Inflammatory macrophage treated with lipopolysaccharide for 1 hour (primary cell): ENCODE results near the gene KDM5B.
"Not testable (repeated sequence)": the region's sequence is repeated elsewhere in the genome, so short reads cannot be mapped to it uniquely, and the experiment has no call there.

Experiments used
- DNase-seq, 2 donors: peaks; one replicate each; pipeline ENCODE4 v3.0.0-alpha.2; 2020 to 2022

KDM5B gene

DNA sequence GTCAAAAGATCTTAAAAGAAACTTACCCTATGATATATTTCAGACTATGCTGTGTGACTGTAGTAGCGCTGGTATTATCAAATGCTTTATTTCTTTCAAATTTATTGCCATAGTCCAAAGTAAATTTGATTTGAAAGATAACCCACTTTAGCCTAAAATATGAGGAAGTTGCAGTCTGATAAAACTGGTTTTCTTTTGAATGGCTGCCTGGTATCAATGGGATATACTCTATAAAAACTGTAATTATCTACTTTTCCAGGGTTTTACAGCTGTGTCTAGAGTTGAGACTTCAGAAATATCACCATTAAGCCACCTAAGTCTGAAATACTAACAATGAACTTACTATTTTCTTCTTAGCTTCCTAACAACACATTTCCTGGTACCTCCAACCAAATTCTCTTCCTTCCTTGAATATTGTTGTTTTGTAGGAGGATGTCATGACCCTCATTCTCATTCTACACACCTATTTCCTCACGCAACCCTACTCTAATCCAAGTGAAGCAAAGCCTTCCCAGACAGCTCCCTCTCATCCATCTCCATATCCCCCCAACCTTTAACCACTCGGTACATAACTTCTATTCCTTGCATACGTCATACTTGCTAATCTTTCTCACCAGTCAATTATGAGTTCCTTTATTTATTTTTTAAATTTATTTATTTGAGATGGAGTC is 17.0 kb downstream of the KDM5B start:
- DNase-seq, result no peak

DNA sequence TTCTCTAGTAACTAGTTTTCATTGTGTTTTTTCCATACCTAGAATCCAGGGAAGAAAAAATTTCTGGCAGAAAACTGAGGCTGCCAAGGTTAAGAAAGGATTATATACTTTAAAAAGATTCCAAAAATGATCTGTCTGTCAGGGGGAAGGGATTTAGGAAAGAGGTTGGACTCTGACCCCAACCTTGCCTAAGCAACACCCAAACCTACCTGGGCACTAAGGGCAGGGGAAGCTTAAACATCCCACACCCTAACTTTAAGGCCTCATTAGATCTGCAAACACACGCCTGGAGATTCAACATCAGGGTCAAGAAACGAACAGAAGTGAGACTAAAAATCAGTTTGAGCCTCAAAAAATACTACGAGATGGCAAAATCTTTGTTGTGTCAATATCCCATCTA is 19.4 kb downstream of the KDM5B start:
- DNase-seq, result no peak

DNA sequence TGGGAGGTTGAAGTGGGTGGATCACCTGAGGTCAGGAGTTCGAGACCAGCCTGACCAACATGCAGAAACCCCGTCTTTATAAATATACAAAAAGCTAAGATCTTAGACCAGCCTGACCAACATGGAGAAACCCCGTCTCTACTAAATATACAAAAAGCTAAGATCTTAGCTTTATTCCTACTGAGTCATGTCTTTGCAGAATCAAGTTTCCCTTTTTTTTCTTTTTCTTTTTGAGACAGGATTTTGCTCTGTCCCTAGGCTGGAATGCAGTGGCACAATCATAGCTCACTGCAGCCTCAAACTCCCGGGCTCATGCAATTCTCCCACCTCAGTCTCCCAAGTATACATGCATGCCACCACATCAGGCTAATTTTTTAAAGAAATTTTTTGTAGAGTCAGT is 21.4 kb downstream of the KDM5B start:
- DNase-seq, result no peak

DNA sequence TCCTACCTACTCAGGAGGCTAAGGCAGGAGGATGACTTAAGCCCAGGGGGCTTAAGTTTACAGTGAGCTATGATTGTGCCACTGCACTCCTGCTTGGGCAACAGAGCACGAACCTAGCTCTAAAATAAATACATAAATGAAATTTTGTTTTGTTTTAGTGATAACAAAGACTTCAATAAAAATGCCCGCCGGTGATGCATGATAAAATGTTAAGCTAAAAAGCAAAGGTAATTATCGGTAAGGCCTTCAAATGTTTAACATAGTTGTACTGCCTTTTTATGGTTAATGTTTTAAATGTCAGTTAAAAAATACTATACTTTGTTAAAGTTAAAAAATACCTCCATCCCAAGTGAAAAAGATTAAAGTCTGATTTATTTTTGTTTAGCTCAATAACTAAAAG is 27.0 kb downstream of the KDM5B start:
- no peak for DNase-seq

DNA sequence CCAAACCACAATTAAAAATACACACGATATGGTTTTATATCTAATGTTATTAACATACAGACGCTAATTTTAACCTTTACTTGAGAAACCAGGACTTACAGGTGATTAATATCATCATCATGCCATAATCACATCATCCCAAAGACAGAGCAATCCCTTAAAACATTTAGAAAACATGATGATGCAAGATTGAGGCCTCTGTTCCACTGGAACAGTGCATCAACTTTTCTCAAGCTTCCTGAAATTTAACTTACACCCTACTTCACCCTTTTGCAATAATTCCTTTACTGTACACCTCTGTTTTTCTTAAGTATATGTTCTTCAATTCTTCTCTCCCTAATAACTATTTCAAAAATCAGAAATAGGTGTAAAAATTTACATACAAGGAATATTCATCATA is 38.1 kb downstream of the KDM5B start:
- DNase-seq, result no peak

DNA sequence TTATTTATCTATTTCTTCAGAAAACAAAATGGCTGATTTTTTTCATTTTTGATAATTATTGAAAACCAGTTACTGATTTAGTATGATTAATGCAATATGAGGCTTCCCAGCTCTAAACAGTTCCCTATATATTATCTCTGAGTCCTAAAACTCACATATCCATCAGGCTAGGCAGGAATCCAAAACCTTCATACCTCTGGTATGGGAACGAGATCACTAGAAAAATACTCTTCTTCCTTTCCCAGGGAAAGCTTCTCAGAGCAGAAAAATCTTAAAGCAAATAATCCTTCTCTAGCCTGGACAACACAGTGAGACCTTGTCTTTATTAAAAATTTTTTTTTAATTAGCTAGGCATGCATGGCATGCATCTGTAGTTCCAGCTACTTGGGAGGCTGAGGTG is 42.5 kb downstream of the KDM5B start:
- DNase-seq, result no peak

DNA sequence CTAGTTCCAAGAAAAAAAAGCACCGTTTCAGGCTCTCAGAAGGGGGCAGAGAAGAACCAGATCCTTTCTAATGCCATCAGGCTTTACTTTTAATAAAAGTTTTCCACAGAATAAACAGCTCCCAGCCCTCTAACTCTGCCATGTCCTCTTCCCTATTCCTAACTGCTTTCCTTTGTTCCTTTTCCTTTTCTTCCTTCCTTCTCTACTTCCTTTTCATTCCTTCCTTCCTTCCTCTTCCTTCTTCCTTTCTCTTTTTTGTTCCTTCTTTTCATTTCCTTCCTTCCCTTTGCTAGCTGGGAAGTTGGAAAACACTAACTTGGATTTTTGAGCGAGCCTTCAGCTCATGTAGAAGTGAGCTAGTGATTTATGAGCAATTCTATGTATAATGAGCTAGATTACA is 46.2 kb downstream of the KDM5B start:
- DNase-seq, result no peak

DNA sequence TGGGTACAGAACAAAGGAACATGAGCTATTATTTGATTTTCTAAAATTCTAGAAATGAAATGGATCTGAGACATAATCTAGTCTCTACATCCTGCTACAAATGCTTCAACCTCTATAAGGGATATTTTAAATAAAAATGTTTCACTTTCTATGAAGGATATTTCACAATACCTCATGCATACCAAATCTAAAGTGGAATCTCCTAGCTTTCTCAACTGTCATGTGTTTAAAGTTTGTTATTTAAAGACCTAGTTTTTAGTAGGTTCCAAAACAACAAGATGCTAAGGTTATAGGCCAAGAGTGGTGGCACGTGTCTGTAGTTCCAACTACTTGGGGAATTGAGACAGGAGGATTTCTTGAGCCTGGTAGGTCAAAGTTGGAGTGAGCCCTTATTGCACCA is 47.6 kb downstream of the KDM5B start:
- DNase-seq, result peak; percentile 78 to 83

DNA sequence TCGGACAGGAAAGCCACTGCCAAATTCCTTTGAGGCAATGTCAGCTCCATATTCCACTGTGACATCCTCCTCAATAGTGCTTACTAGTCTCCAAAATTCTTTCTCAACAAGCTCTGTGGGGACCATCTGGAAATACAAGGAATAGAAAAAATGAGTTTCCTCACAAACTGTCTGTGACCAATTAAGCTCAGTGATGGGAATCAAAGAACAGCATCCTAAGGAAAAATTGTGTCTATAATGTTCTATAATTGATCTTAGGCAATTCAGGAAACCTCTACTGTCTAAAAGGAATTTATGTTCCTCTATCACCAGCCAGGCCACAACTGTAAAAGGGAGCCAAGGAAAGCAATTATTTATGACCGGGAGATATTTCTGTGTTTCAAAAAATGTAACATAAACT is 51.8 kb downstream of the KDM5B start:
- no peak for DNase-seq

DNA sequence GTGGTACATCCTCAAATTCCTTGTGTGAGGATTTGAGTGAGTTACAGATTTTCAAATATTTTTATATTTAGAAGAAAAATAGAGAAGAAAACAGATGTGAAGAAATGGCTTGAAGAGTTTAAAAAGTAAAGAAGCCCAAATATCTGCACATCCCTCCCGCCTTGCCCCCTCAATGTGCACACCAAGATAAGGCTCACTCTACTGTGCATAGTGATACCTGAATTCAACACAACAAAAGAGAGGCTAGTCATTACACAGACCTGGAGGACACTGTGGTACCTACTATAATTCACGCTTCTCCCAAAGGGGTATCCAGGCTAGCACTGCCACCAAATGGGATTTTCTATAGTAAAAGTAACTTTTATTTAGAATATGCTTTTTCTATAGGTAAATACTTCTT is 53.9 kb downstream of the KDM5B start:
- no peak for DNase-seq

DNA sequence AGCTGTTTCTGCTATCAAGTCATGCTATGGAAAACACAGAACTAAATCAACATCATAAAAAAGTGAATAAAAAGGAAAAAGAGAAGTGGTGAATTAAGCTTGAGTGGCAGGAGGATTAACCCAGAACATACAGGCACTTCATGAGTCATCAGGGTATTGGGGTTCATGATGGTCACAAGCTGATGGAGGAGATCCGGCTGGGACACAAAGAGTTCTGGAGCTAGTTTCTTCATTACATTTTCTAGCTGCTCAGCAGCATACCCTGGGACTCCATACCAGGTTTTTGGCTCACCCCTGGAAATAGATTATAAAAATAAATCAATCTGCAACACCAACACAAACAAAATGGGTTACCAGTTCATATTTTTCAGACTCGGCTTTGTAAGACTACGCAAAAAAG is 55.4 kb downstream of the KDM5B start:
- peak; percentile 59 to 77 for DNase-seq

DNA sequence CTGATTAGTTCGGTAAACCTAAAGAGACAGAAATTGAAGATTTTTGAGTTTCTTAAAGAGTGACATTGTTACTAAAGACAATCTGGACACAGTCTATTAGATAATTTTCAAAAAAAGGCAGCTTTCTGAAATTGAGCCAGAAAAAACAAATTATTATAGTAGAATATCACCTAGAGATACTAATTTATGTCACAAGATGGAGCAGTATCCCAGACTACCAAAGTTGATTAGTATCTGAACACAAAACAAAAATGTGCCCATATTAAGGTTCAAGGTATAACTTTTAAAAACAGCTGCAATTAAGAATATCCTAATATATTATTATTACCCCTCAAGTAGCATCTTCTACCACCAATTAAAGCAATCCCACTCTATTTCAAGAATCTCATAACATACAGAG is 57.5 kb downstream of the KDM5B start:
- DNase-seq, result no peak

DNA sequence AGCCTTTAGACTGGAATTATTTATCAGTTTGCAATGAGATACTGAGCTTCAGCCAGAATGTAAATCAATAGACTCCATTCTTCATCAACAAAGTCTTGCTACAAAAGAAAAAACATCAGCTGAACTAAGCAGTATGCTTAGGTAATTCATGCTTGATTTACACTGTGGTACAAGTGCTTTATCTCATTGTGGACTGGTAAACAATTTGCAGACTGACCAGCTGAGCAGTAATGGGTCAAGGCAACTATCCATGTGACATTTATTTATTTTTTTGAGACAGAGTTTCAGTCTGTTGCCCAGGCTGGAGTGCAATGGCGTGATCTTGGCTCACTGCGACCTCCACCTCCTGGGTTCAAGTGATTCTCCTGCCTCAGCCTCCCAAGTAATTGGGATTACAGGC is 58.2 kb downstream of the KDM5B start:
- DNase-seq, result no peak

DNA sequence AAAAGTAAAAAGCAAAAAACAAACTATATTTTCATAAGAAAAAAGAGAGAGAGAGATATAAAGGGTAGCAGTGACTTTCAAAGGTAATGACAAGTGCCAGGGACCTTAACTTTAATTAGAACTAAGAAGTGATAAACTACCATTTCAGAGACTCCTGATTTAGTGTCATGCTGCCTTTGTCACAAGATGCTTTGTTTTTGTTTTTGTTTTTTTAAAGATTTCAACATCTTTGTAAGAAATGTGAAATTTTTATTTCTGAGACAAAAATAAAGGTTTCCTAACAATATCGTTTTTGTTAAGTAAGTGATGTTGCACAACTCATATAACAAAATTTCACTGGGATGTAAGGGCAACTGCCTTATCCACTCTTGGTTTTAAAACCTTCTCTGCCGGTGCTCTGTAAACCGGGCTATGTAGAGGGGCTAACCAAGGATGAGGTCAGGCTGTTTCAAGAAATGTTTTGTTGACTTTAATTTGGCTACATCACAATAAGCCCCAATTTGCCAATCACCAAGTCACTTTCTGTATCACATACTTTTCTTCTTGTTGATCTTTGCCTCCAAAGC is 62.8 kb downstream of the KDM5B start:
- DNase-seq, result peak; percentile 28 to 45

DNA sequence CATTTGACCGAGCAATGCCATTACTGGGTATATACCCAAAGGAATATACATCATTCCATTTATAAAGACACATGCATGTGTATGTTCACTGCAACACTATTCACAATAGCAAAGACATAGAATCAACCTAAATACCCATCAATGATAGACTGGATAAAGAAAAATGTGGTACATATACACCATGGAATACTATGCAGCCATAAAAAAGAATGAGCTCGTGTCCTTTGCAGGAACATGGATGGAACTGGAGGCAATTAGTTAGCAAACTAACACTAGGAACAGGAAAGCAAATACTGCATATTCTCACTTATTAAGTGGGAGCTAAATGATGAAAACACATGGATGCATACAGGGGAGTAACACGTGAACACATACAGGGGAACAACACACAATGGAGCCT is 63.5 kb downstream of the KDM5B start:
- not testable (repeated sequence) for DNase-seq

DNA sequence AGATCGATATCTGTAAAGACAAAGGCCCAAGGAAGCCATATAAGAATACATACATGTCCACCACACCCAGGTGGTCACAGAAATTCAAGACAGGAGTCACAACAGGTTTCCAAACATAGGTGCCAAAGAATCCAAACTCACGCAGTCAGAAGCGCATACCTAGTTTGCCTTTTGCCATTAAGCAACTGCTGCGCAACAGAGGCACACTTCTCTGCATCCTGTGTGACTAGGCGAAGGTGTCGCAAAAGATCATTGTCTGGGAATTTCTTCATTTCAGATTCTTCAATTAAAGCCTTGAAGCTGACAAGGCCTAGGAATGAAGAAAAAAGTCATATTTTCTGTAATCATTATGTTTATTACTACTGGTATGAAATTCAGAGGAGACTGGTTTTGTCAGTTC is 65.7 kb downstream of the KDM5B start:
- no peak for DNase-seq

DNA sequence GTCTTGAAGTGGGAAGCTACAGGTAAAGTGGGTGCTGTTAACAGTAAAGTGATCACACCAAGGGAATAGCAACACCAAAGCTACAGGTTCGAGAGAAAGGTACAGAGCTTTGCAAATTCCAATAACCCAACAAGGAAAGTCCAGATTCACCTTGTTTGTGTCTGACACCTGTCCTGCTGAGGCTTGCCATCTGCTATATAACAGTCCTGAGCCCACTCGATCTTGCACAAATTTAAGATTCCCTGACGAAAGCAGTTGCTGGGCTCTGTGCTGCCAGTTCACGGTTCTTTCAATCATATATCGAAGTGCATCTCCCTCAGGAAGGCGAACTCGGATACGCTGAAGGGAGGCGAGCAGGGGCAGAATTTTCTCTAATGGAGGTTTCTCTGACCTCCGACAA is 75.0 kb downstream of the KDM5B start:
- no peak for DNase-seq

DNA sequence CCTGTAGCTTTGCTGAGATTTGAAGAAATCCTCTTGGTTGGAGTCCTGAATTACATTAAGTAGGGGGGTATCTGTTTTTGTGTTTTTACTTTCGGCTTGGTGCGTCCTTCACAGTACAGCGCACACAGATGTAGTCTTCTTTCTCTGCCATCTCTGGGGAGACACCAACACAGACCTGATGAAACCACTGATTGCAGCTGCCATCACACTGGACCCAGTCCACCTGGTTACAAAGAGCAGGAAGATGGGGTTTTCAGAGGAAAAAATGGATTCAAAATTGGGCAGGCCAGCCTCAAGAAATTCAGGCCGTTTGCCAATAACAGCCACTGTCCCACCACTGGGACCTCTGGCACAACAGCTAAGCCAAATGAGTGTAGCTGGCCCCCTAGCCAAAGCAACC is 79.3 kb downstream of the KDM5B start:
- DNase-seq, result no peak

DNA sequence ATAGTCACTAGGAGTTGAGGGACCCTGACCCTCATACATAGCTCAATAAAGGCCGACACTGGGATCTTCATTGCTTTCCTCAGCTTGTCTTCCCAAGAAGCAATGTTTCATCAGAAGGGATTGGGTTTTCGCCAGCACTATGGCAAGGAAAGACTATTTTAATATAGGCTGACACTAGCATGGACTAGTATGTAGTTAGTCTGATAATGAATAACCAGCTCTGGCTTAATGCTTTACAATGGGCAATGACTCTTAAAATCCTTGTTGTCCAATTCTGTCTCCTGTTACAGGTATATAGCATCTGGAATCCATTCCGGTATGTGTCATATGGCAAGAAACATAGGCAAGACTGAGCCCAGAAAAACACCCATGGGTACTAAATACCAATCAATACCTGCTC is 82.7 kb downstream of the KDM5B start:
- no peak for DNase-seq

DNA sequence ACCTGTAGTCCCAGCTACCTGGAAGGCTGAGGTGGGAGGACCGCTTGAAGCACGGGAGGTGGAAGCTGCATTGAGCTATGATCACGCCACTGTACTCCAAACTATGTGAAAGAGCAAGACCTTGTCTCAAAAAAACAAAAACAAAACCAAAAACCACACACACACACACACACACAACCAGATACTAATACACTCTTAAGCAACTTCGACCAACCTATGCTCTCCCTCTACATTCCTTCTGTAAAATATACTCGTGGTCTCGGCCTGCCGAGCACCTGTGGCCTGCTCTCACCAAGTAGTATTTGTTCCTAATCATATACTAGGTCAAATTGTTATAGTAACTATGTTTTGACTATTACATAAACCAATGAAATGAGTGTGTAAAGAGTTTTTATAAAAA is 84.5 kb downstream of the KDM5B start:
- DNase-seq, result no peak

DNA sequence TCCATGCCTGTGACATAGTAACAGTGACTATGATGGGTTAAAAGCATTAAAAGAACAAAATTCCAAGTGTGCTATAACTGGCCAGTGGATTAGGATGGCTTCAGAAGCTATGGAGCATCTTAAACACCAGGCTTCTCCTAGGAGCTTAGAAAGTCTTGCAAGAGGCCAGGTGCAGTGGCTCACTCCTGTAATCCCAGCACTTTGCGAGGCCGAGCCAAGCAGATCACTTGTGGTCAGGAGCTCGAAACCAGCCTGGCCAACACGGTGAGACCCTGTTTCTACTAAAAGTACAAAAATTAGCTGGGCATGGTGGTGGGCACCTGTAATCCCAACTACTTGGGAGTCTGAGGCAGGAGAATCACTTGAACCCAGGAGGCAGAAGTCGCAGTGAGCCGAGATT is 85.2 kb downstream of the KDM5B start:
- not testable (repeated sequence) for DNase-seq

DNA sequence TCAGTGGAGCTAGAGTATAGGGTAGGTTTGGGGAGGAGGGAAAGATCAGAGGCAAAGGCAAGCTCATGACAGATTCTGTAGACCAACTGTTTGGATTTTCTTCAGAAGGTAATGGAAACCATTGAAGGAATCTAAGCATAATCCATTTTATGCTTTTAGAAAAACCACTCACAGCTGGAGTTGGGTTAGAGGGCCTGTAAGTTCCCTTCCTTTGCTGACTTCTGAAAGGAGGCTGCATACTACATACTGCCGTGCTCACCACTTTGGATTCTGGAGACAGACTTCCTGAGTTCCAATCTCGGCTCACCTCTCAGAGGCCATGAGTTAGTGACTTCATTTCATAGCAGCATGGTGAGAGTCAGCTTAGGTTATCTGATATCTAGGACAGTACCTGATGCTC is 91.6 kb downstream of the KDM5B start:
- no peak for DNase-seq

DNA sequence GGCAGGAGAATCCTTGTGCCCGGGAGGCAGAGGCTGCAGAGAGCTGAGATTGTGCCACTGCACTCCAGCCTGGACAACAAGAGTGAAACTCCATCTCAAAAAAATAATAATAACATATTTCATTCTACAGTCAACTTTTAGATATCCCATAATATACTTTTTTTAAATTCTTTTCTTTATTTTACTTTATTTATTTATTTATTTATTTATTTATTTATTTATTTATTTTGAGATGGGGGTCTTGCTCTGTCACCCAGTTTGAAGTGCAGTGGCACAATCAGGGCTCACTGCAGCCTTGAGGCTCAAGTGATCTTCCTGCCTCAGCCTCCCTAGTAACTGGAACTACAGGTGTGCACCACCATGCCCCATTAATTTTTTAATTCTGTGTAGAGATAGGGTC is 94.0 kb downstream of the KDM5B start:
- not testable (repeated sequence) for DNase-seq

DNA sequence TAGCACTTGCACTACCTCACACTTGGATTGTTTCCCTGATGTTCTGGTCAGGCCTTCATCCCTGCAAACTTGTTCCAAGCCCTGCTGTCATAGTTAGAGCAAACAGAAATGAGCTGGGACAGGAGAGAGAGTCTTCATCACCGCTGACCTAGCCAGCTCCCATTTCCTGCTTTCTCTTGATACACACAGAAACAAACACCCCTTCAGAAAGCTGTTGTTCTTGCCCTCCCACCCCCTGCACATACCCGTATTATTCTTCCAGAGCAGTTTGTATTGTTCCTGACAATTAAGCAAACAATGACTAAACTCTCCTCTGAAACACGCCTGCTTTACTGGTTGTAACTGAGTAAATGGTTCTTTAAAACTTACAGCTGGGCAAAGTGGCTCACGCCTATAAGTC is 95.1 kb downstream of the KDM5B start:
- no peak for DNase-seq

DNA sequence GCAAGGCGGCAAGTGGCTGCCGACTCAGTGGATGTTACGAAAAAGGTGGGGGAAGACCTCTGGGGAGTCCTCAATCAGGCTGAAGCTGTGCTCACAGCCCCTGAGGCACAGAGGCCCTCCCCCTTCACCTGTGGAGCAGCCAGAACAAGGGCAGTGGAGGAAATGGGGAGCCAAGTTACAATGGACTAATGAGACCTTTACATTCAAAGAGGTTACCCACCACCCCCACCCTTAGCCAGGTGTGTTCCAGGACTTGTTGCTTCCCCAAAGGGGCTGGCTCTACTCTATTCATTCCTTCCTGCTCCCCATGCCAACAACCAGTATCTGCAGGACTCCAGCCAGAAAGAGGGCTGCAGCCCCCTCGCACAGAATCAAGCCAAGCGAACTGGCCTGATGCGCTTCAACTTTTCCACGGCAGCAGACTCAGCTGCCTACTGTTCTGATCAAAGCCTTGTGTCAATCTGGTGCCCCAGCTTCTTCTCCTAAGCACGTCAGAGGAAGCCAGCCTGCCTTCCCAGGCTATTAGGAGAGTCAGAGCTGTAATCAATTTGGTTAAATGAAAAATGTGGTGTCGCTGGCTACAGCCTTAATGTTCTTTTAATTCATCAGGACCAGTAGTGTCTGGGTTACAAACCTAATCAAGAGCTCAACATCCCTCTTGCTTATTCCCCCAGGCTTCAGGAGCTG is 96.1 kb downstream of the KDM5B start:
- no peak for DNase-seq
